HCT116 (cell line): ENCODE results near the gene GABPA.

ENCODE experiments used
- CTCF ChIP-seq, 3 experiments: fragments of 200-600 bp in 1 of 3; sonication (generic) in 1 of 3; IDR thresholded peaks in 2 of 3; conservative IDR thresholded peaks in 1 of 3; 2 replicates each; pipeline ENCODE4 v1.5.1; 2012 to 2017; ENCODE audit warnings: low read depth in 2 of 3, low read length in 2 of 3, antibody characterized with exemption in 1 of 3, borderline replicate concordance in 1 of 3, control low read depth in 1 of 3, mild to moderate bottlenecking in 1 of 3, mixed read lengths in 1 of 3, mixed run types in 1 of 3, moderate library complexity in 1 of 3; ENCODE audit not compliant: insufficient read depth in 1 of 3
- EZH2phosphoT487 ChIP-seq: fragments of 200-600 bp; IDR thresholded peaks from 2 replicates; pipeline ENCODE4 v1.6.1; 2018; ENCODE audit warnings: antibody characterized with exemption, borderline replicate concordance
- REST ChIP-seq: IDR thresholded peaks from 2 replicates; pipeline ENCODE4 v1.6.1; 2012; ENCODE audit warnings: low read depth

GRCh38 chr21:25701529-25701928 is 33.2 kb upstream of the GABPA start:
- TF ChIP-seq EZH2phosphoT487 (no peak), REST (no peak), CTCF (IDR thresholded peaks at IDR 0.05 in 2 of 3, conservative IDR thresholded peaks at IDR 0.05 in 1 of 3; ENCODE audit: borderline replicate concordance in 1 of 3, insufficient read depth in 1 of 3, low read depth in 2 of 3, low read length in 2 of 3) (no peak)
